GM19023 (cell line): ENCODE results near the gene PIK3C2G.
"Not testable (repeated sequence)": the region's sequence is repeated elsewhere in the genome, so short reads cannot be mapped to it uniquely, and the experiment has no call there.

Source experiments
- ATAC-seq: cut with Tn5 transposase; IDR thresholded peaks from one replicate; pipeline ENCODE4 v1.9.1; 2021; ENCODE audit warnings: mild to moderate bottlenecking, moderate library complexity; ENCODE audit not compliant: unreplicated experiment

The PIK3C2G gene

DNA sequence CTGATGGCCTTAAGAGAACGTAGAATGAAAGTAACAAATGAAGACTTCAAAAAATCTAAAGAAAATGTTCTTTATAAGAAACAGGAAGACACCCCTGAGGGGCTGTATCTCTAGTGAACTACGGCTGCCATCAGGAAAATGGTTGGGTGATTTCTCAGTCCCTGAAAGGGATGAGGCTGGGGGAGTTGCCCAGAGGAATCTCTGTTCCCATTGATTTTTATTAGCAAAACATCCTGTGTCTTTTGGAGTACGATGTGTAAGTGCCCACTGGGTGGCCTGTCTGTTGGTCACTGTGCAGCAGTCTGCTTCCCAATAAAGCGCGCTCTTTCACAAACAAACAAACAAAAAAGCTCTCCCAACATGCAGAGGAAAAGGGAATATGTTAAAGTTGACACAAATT, 432.7 kb downstream of the PIK3C2G start:
- not testable (repeated sequence) for ATAC-seq

DNA sequence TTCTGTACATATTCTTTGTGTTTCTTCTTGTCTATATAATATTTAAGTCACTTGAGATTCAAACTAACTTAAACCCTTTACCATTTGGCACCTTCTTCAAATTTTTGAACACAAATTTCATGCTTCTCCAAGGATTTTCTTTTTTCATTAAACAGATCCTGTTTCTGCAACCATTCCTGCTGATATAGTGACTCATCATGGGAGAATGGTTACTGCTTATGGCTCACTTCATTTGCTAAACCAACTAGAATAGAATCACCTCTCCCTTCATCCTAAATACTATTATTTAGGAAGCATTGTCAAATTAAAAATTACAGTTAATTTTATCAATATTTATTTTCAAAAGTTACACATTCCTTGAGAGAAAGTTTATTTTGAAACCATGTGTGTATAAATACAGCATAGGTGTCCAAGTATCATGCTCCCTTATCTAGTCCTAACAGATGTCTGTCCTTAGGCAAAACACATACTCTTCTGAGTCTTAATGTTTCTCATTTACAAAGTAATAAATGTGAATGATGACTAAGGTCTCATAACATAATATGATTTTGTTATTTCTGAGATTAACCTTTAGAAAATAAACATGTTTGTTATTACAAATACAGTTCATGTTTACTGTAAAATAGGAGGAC, 435.8 kb downstream of the PIK3C2G start:
- ATAC-seq: no peak
